ENCODE measurements around the gene C14orf39. TPM values are rescaled to one million over a fixed set of nuclear protein-coding genes. Genes with fewer than 3 reads are reported as not detected.
"Not testable (repeated sequence)": the region's sequence is repeated elsewhere in the genome, so short reads cannot be mapped to it uniquely, and the experiment has no call there.

C14orf39 gene
- total and polyA plus RNA-seq, 8 donors = 0.02 TPM; not detected in 7

- ATAC-seq (no peak), DNase-seq (no peak), FAIRE-seq (no peak)
- TF ChIP-seq CTCF (IDR thresholded peaks at IDR 0.05) = no peak
- Histone ChIP-seq H3K27me3 (peaks cover 5 to 36% (median 13%) of the 10 kb centered on the region in 4 donors), H3K4me3 (no peak overlapping the region), H3K27ac (no peak overlapping the region), H3K36me3 (no peaks in the 10 kb centered on the region), H3K9me3 (no peaks in the 10 kb centered on the region), H3K4me1 (no peaks in the 10 kb centered on the region)
- intact Hi-C loops (cut with DNase I) = no loop called here
- 69 to 70% methylated on average over 1 of the region's 1 CpG for WGBS, 2 donors
Measured at GRCh38 chr14:60482743-60483142, 3.1 kb downstream of the C14orf39 start.

GRCh38 chr14:60480248-60480647 is 5.6 kb downstream of the C14orf39 start:
- DNase-seq; H3K27ac ChIP-seq; H3K4me1 ChIP-seq; FAIRE-seq; H3K9me3 ChIP-seq; H3K4me3 ChIP-seq; intact Hi-C loops (cut with DNase I); H3K36me3 ChIP-seq; ATAC-seq: not testable (repeated sequence)
- peaks cover 5 to 22% (median 8%) of the 10 kb centered on the region in 4 donors for H3K27me3 ChIP-seq
- WGBS, 2 donors = 83 to 89% methylated on average over 7 of the region's 7 CpGs

- Histone ChIP-seq H3K9me3 (no peaks in the 10 kb centered on the region), H3K36me3 (no peaks in the 10 kb centered on the region), H3K27me3 (no peaks in the 10 kb centered on the region), H3K4me1 (no peaks in the 10 kb centered on the region), H3K4me3 (no peak overlapping the region), H3K27ac (no peak overlapping the region)
- FAIRE-seq = no peak
- no peak for ATAC-seq
- DNase-seq = no peak
- no peak for TF ChIP-seq CTCF (IDR thresholded peaks at IDR 0.05)
- intact Hi-C loops (cut with DNase I) = no loop called here
- WGBS, 2 donors = 53 to 60% methylated on average over 4 of the region's 4 CpGs
Measured at GRCh38 chr14:60455875-60456274, 30.0 kb downstream of the C14orf39 start.

- H3K4me1 ChIP-seq = no peaks in the 10 kb centered on the region
- ATAC-seq (no peak), DNase-seq (no peak), FAIRE-seq (no peak)
- 48 to 50% methylated on average over 2 of the region's 2 CpGs for WGBS, 2 donors
- TF ChIP-seq CTCF (IDR thresholded peaks at IDR 0.05) = no peak
- H3K9me3 ChIP-seq = no peaks in the 10 kb centered on the region
- no peaks in the 10 kb centered on the region for H3K36me3 ChIP-seq
- no peak overlapping the region for H3K4me3 ChIP-seq
- H3K27ac ChIP-seq = no peak overlapping the region
- intact Hi-C loops (cut with DNase I) = no loop called here
- H3K27me3 ChIP-seq = no peaks in the 10 kb centered on the region
Measured at GRCh38 chr14:60430276-60430675, 55.6 kb downstream of the C14orf39 start.

GRCh38 chr14:60420050-60420449 is 65.8 kb downstream of the C14orf39 start:
- DNase-seq (no peak), FAIRE-seq (no peak), ATAC-seq (no peak)
- Histone ChIP-seq H3K27ac (no peak overlapping the region), H3K9me3 (no peaks in the 10 kb centered on the region), H3K4me3 (no peak overlapping the region), H3K4me1 (no peaks in the 10 kb centered on the region), H3K36me3 (no peaks in the 10 kb centered on the region), H3K27me3 (no peaks in the 10 kb centered on the region)
- no peak for TF ChIP-seq CTCF (IDR thresholded peaks at IDR 0.05)
- intact Hi-C loops (cut with DNase I) = no loop called here
- 89 to 92% methylated on average over 5 of the region's 5 CpGs for WGBS, 2 donors

- FAIRE-seq; H3K4me1 ChIP-seq; H3K27ac ChIP-seq; H3K27me3 ChIP-seq; intact Hi-C loops (cut with DNase I); H3K4me3 ChIP-seq; H3K9me3 ChIP-seq; DNase-seq; H3K36me3 ChIP-seq: not testable (repeated sequence)
- ATAC-seq = peak in 2 of 4 donors; percentile 36 to 45
- WGBS, 2 donors = 88 to 92% methylated on average over 22 of the region's 22 CpGs
Measured at GRCh38 chr14:60397550-60397949, 88.3 kb downstream of the C14orf39 start.

Measured in pancreas (tissue), 10 donors.